GM19372 (cell line): Measurements from ENCODE around the gene CRAMP1.
"Not testable (repeated sequence)": the region's sequence is repeated elsewhere in the genome, so short reads cannot be mapped to it uniquely, and the experiment has no call there.

Source experiments
- ATAC-seq: cut with Tn5 transposase; IDR thresholded peaks from one replicate; pipeline ENCODE4 v1.9.1; 2021; ENCODE audit warnings: mild to moderate bottlenecking, low read depth, moderate library complexity; ENCODE audit not compliant: unreplicated experiment

Gene CRAMP1

DNA sequence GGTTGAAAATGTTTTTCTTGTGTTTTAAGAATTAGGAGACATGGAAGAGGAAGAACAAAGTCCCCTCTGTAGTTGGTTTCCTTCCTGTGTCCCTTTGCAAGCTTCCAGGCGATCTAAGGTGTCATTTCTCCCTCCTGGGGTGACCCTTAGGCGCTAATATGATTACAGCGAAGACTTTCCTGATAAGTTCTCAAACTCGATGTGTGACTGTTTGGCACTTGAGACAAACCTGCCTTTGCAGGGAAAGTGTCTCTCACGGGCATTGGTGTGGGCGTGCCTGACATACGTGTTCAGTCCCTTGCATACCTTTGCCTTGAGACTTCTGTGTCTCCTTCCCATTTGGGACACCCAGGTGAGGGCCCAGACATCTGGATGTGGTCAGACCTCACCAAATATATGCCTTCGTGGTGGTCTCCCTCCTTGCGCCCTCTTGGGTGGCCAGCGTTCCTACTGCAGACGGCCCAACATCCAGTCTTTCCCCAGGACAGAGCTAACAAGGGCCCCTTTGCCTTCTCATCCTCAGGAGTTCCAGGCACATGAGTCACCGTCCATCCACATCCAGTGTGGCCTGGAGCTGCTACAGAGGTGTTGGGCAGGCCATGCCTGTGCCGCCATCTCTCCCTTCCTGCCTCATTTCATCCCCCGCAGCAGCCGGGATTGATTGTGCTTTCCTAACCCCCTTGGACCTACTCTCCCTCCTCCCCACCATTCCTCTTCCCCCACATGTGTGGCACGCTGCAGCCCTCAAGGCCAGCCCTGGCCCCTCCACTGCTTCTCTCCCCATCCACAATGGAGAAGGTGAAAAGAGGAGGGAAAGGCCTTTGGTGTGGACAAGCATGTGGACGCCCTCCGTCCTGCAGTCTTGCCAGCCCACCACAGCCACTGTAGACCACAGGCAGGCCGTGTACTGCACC lies 62.8 kb downstream of the CRAMP1 start:
- no peak for ATAC-seq

GRCh38 chr16:1676661-1677060 lies 64.5 kb downstream of the CRAMP1 start:
- no peak for ATAC-seq

DNA sequence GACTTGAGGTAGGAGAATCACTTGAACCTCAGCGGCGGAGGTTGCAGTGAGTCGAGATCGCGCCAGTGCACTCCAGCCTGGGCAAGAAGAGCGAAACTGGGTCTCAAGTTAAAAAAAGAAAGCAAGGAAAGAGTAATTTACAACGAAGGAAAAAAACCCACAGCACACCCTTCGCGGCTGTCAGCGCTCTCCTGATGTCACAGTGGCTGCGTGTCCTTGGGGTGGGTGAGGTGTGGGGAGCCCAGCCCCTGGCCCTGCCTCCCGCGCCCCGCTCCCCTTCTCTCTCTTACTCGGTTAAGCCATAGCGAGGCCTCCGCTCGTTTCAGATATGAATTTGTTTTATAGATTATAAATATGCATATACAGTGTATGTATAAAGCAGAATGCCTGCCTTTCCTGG lies 65.2 kb downstream of the CRAMP1 start:
- no peak for ATAC-seq

DNA sequence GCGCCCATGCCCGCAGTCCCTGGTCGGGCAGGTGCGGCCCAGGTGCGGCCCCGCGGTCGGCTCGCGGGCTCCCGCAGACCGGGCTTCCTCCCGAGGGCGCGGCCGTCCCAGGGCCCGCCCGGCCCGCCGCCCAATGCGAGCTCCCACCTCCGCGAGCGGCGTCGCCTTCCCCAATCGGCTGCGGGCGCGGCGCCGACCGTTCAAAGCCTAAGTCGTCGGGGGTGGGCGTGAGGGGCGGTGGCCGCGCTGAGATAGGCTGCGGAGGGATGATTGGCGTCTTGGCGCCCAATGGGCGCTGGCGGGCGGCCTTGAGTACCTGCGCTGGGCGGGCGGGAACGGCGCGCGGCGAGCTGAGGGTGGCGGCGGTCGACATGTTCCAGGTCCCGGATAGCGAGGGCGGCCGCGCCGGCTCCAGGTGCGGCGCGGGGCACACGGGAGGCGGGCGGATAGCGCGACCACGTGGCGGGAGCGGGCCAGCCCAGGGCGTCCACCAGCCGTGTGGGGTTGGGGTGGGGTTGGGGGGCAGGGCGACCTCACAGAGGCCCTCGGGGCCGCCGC lies 65.9 kb downstream of the CRAMP1 start, which contains the start of gene JPT2:
Gene JPT2 (plus strand): TSS at position 338 of the 558 bp plus-strand sequence. CDS start 34 bp downstream, at position 372.
- peak; percentile 96 for ATAC-seq

DNA sequence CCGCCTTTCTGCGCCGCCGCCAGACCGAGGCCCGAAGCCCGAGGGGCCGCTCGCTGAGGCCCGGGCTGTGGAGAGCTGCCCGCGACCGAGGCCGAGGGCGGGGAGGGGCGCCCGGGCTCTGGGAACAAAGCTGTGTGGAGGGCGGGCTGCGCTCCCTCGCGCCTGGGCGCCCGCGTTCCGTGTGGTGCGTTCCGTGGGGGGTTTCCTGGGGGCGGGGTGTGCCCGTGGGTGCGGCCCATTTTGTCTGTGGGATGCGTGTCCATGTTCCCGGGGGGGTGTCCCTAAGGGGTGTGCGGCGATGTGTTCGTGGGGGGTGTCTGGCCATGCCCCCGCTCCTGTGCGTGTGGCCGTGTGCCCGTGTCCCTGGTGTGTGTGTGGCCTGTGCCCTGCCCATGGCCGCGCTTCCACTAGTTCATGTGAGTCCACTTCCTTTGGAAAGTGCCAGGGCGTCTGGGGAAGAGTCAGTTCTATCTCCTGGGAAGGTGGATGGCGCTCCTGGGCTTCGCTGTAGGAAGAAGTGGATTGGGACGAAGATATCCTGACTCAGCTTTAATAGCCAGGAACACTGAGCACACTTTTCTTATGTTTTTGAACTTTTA lies 66.4 kb downstream of the CRAMP1 start:
- ATAC-seq, result peak; percentile 17

DNA sequence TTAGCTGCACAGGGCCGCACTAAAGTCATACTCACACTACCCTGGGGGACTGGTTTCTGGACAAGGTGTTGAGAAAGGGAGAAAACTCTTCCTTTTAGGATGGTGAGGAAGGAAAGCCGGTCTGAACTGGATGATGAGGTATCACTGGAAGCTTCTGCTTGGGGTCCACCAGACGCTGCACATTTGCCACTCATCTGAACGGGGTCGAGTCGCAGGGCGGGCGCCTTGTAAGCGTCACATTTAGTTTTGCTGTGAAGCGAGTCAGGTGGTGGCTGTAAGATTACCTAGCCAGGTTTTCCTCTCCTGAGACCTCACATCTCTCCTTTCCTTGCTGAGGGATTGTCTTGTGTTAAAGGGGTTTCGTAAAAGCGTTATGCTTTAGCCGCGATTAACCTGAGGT lies 68.2 kb downstream of the CRAMP1 start:
- no peak for ATAC-seq

DNA sequence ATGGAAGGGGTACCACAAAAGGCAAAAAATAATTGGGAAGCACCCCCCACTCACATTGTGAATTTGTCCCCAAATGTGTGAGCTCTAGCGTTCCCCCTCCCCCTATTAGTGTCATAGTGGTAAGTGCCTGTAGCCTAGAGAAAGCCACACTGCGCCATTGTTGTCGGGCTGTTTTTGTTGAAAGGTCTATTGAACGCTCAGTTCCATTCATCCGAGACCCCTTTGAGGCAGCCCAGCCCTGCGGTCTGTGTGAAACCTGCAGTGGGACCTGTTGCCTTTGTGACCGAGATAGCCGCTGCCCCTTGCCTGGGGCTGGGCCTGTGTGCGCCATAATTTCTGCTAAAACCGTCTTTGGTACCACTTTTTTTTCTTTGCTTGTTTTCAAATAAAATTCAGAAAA lies 68.9 kb downstream of the CRAMP1 start:
- no peak for ATAC-seq

DNA sequence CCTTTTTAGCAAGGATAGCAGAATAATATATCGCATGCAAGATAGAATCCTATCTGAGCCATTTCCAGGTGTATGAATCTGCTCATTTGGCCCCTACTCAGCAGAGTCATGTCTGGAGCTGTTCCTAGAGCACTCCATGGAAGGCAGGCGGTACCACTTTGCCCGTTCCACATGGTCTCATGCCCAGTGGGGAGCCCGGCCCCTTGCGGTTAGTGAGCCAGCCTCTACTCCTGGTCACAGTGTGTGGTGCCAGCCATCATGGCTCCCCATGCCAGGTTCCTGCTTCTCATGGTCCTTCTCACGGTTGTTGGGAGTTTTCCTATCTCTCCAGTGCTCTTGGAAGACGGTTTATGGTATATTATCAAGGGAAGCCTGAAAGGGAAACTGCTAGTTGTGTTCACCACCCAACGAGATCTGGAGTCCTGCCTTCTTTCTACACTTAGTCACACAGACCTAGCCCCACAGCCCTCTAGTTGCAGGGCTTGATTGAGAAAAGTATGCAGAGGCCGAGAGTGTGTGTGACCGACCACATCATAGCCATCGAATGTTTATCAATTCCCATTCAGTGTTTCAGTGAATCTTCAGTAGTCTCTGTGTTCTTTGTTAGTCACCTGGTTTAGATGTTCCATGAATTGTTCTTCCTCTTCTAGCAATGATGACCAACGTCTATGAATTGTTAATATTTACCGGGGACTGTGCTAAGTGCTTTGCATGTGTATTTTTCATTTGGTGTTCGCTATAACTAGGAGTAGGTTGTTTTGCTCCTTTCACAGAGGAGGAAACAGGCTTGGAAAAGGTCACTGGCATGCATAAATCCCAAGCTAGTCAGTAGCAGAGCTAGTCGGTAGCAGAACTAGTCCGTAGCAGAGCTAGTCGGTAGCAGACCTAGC lies 75.5 kb downstream of the CRAMP1 start:
- no peak for ATAC-seq

DNA sequence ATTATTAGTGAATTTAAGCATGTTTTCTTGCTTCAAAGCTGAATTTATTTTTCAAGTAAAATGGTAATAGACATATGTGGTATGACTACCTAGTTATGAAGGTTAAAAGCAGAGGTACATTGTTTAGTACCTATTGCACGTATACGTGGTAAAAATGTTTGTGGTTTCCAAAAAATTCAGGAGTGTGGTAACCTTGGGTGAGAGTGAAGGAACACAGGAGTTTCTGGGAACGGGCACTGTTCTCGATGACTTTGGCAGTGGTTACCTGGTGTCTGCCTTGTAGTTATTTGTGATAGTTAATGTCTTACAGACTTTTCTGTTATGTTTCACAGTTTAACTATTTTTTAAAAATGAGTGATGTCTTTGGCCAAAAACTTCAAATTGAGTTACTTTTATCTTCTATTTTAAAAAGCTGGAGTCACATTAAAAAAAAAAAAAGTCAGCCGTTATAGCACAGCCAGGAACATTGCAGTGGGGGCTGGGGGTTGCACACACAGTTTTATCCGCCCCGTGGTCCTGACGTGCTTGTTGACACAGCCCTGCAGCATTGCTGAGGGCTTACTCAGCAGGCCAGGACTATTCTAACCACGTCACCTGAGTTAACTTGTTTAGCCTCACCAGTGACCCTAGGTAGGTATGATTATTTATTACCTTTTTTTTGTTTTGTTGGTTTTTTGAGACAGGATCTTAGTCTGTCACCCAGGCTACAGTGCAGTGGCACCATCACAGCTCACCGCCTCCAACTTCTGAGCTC lies 76.8 kb downstream of the CRAMP1 start:
- ATAC-seq, result no peak

DNA sequence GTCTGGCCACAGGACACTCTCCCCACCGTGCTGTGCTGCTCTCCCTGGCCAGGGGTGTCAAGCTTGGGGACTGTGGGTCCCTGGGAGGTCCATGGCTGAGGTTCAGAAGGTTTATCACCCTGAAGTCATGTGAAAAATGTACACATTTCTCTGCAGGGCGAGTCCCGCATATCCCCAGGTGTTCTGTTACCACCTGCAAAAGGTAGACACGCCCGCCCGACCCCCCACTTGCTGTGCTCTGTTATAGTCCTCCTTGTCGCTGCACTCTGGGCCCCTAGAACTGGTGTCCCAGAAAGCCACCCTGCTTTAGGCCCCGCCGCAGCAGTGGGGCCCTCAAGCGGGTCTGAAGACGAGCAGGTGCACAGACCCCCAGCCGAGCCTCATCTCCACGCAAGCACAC lies 77.7 kb downstream of the CRAMP1 start:
- ATAC-seq, result no peak

GRCh38 chr16:1690810-1691209 lies 78.7 kb downstream of the CRAMP1 start:
- ATAC-seq, result no peak

DNA sequence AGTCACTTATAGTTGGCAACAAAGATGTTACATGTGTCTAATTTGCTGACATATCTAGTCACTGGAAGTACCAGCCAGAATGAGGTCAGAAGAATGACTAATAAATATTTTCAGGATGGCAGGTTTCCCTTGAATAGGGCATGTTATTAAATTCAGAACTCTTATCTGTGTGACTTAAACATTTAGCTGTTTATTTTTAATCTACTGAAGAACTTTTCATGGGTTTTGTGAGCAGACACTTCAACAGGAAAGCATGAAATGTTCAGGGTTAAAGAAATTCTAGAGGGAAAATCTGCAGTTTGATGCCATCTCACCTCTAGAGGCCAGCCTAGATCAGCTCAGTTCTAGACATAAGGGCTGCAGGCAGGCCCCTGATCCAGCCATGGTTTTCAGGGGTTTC lies 79.1 kb downstream of the CRAMP1 start:
- no peak for ATAC-seq

DNA sequence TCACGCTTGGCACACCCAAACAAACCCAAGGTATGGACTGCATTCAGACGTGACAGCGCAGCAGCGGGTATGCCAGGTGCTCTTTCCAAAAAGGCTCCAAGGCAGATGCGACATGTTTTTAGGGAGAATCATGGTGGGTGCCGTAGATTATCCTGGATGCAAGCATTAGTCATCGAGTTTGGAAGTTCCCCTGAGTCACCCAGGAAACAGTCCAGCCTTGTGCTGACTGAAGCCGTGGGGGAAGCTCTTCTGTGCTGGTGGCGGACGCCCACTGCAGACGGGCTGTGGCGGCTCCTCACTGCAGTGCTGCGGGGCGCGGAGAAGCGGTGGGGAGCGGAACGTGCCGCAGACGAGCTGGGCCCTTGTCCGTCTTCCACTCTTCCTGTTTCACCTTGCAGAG lies 79.8 kb downstream of the CRAMP1 start:
- ATAC-seq, result no peak

- no peak for ATAC-seq
Observed at GRCh38 chr16:1696863-1697262, 84.7 kb downstream of the CRAMP1 start.

GRCh38 chr16:1698680-1699079 lies 86.5 kb downstream of the CRAMP1 start:
- no peak for ATAC-seq

- ATAC-seq, result no peak
Observed at GRCh38 chr16:1700246-1700645, 88.1 kb downstream of the CRAMP1 start.

DNA sequence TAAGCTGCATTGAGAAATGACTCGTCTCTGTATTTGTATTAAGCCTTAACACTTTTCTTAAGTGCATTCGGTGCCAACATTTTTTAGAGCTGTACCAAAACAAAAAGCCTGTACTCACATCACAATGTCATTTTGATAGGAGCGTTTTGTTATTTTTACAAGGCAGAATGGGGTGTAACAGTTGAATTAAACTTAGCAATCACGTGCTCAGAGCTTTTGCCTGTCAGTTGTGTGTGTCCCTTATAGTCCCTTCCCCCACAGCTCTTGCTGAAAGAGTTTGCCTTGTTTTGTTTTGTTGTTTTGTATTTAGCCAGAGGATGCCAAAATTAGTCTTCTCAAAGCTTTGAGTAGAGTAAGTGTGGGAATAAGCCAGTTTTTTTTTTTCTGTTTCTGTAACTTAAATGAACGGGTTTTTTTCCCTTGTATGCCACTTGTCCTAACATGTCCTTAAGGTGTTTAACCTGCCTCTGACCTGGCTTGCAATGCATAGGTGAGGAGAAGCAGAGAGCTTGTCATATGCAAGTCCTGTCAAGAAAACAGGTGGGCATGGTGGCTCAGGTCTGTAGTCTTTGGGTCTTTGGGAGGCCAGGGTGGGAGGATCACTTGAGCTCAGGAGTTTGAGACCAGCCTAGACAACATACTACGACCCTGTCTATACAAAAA lies 89.2 kb downstream of the CRAMP1 start:
- no peak for ATAC-seq

DNA sequence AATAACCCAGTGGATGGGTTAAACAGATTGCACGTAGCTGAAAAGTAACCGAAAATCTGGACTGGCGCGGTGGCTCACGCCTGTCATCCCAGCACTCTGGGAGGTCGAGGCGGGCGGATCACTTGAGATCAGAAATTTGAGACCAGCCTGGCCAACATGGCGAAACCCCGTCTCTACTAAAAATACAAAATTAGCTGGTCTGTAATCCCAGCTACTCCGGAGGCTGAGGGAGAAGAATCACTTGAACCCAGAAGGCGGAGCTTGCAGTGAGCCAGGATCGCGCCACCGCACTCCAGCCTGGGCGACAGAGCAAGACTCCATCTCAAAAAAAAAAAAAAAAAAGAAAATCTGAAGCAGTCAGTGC lies 93.1 kb downstream of the CRAMP1 start:
- ATAC-seq, result not testable (repeated sequence)

- peak; percentile 78 for ATAC-seq
Observed at GRCh38 chr16:1705688-1706385, 93.7 kb downstream of the CRAMP1 start, which contains the start of gene MAPK8IP3. MAPK8IP3 (plus strand) TSS chr16:1706195; CDS start chr16:1706340, 145 bp downstream.
